GM23338 (cell line): ENCODE results near the gene PDXK. TPM values are rescaled to one million over a fixed set of nuclear protein-coding genes. Genes with fewer than 3 reads are reported as not detected.

Experiments used
- ATAC-seq: fragments of 200-7000 bp; cut with Tn5 transposase; 3 replicates; pipeline ENCODE4 v1.9.1; 2020
- DNase-seq: peaks from one replicate; pipeline ENCODE4 v3.0.0-alpha.2; 2015; ENCODE audit warnings: low spot score
- H2AFZ ChIP-seq: fragments of 200-600 bp; sonication (generic); 2 replicates; pipeline ENCODE4 v1.8.0; 2016; ENCODE audit warnings: antibody characterized with exemption, mild to moderate bottlenecking, moderate library complexity
- H3F3A ChIP-seq: fragments of 200-600 bp; sonication (generic); replicated peaks from 2 replicates; pipeline ENCODE4 v1.8.0; 2017; ENCODE audit warnings: antibody characterized with exemption, mixed run types, low read depth
- H3K27ac ChIP-seq: fragments of 200-600 bp; sonication (generic); 2 replicates; pipeline ENCODE4 v1.6.1; 2016; ENCODE audit warnings: low read depth
- H3K27me3 ChIP-seq: fragments of 200-600 bp; sonication (generic); 2 replicates; pipeline ENCODE4 v1.8.0; 2016; ENCODE audit warnings: mild to moderate bottlenecking, mixed run types, moderate library complexity; ENCODE audit not compliant: insufficient read depth
- H3K36me3 ChIP-seq: fragments of 200-600 bp; sonication (generic); 2 replicates; pipeline ENCODE4 v1.8.0; 2016; ENCODE audit warnings: mild to moderate bottlenecking; ENCODE audit not compliant: insufficient read depth
- H3K4me1 ChIP-seq: fragments of 200-600 bp; sonication (generic); 2 replicates; pipeline ENCODE4 v1.8.0; 2016; ENCODE audit warnings: mild to moderate bottlenecking, moderate library complexity; ENCODE audit not compliant: insufficient read depth
- H3K4me2 ChIP-seq: fragments of 200-600 bp; sonication (generic); 2 replicates; pipeline ENCODE4 v1.7.1; 2017; ENCODE audit warnings: mixed run types
- H3K4me3 ChIP-seq: fragments of 200-600 bp; sonication (generic); 2 replicates; pipeline ENCODE4 v1.6.1; 2016; ENCODE audit warnings: mixed run types
- H3K79me2 ChIP-seq: fragments of 200-600 bp; sonication (generic); replicated peaks from 2 replicates; pipeline ENCODE4 v1.8.0; 2017; ENCODE audit warnings: mild to moderate bottlenecking; ENCODE audit not compliant: insufficient read depth
- H3K9me2 ChIP-seq: fragments of 200-600 bp; sonication (generic); 2 replicates; pipeline ENCODE4 v1.8.0; 2017; ENCODE audit not compliant: insufficient read depth
- H4K20me1 ChIP-seq: fragments of 200-600 bp; sonication (generic); replicated peaks from 2 replicates; pipeline ENCODE4 v1.8.0; 2017; ENCODE audit warnings: mild to moderate bottlenecking; ENCODE audit not compliant: insufficient read depth
- H3K27ac Mint-ChIP-seq: 2 replicates; pipeline ENCODE4 v1.8.0; 2020; ENCODE audit warnings: inconsistent platforms, mild to moderate bottlenecking, moderate library complexity, mixed read lengths
- H3K27me3 Mint-ChIP-seq: 3 replicates; pipeline ENCODE4 v1.8.0; 2022; ENCODE audit warnings: low read depth, mild to moderate bottlenecking, moderate library complexity, mixed read lengths, inconsistent platforms; ENCODE audit not compliant: insufficient read depth, poor library complexity
- H3K36me3 Mint-ChIP-seq: 3 replicates; pipeline ENCODE4 v1.8.0; 2021; ENCODE audit warnings: low read depth, mild to moderate bottlenecking, inconsistent platforms, moderate library complexity, mixed read lengths
- H3K4me1 Mint-ChIP-seq: 3 replicates; pipeline ENCODE4 v1.8.0; 2020; ENCODE audit warnings: mild to moderate bottlenecking, inconsistent platforms, mixed read lengths
- H3K4me3 Mint-ChIP-seq: 3 replicates; pipeline ENCODE4 v1.8.0; 2021; ENCODE audit warnings: moderate library complexity, mild to moderate bottlenecking, inconsistent platforms, mixed read lengths
- H3K9me3 Mint-ChIP-seq: 3 replicates; pipeline ENCODE4 v1.8.0; 2020; ENCODE audit warnings: moderate library complexity, mild to moderate bottlenecking, inconsistent platforms, mixed read lengths
- CREB1 ChIP-seq: fragments of 250-450 bp; sonication (Bioruptor Pico); IDR thresholded peaks from 2 replicates; pipeline ENCODE4 v1.5.0; 2020; ENCODE audit warnings: low read depth, mild to moderate bottlenecking, moderate library complexity
- ETS1 ChIP-seq: IDR thresholded peaks from 2 replicates; pipeline ENCODE4 v1.6.1; 2016; ENCODE audit warnings: antibody characterized with exemption
- EZH2 ChIP-seq: fragments of 200-600 bp; sonication (generic); IDR thresholded peaks from one replicate; pipeline ENCODE4 v1.8.0; 2017; ENCODE audit warnings: antibody characterized with exemption, mild to moderate bottlenecking, low read depth; ENCODE audit not compliant: unreplicated experiment
- EZH2phosphoT487 ChIP-seq: fragments of 200-600 bp; sonication (generic); IDR thresholded peaks from one replicate; pipeline ENCODE4 v1.8.1; 2018; ENCODE audit warnings: antibody characterized with exemption; ENCODE audit not compliant: unreplicated experiment
- JUNB ChIP-seq: IDR thresholded peaks from one replicate; pipeline ENCODE4 v1.6.1; 2016; ENCODE audit warnings: antibody characterized with exemption; ENCODE audit not compliant: unreplicated experiment
- NANOG ChIP-seq: IDR thresholded peaks from 2 replicates; pipeline ENCODE4 v1.6.1; 2016; ENCODE audit warnings: antibody characterized with exemption, borderline replicate concordance
- POLR2AphosphoS5 ChIP-seq: IDR thresholded peaks from 2 replicates; pipeline ENCODE4 v1.6.1; 2016; ENCODE audit warnings: antibody characterized with exemption, low read depth
- REST ChIP-seq: IDR thresholded peaks from one replicate; pipeline ENCODE4 v1.6.1; 2018; ENCODE audit warnings: antibody characterized with exemption; ENCODE audit not compliant: unreplicated experiment
- STAT1 ChIP-seq: IDR thresholded peaks from one replicate; pipeline ENCODE4 v1.6.1; 2016; ENCODE audit warnings: antibody characterized with exemption; ENCODE audit not compliant: unreplicated experiment
- ZNF114 ChIP-seq: fragments of 250-450 bp; sonication (Bioruptor Pico); IDR thresholded peaks from 2 replicates; pipeline ENCODE4 v1.5.0; 2020; ENCODE audit warnings: mild to moderate bottlenecking, moderate library complexity
- ZNF331 ChIP-seq: fragments of 250-450 bp; sonication (Bioruptor Pico); IDR thresholded peaks from 2 replicates; pipeline ENCODE4 v1.5.0; 2020; ENCODE audit warnings: low read depth, mild to moderate bottlenecking, moderate library complexity
- ZNF462 ChIP-seq: fragments of 250-450 bp; sonication (Bioruptor Pico); IDR thresholded peaks from 2 replicates; pipeline ENCODE4 v1.5.0; 2020; ENCODE audit warnings: mild to moderate bottlenecking, moderate library complexity
- polyA plus RNA-seq: library from polyadenylated mRNA; unstranded; fragments of >200 nt; fragmentation: Nextera tagmentation; extraction: Ambion mirVana; gene quantifications from 2 replicates; pipeline ENCODE4 v1.2.1, GENCODE V29; 2016
- total RNA-seq: library from RNA; depleted of rRNA; stranded (reverse); fragments of >200 nt; shearing (Covaris generic); gene quantifications from 2 replicates; pipeline ENCODE4 v1.2.3, GENCODE V29; 2014
- TF ChIP-seq, protein P1 (sequence below), 2 experiments: fragments of 200-600 bp in 1 of 2; sonication (generic) in 1 of 2; conservative IDR thresholded peaks; 2 replicates each; pipeline versions ENCODE4 v1.5.1 to v1.6.1; 2016 to 2017; ENCODE audit warnings: antibody characterized with exemption in 2 of 2, low read depth in 2 of 2, mild to moderate bottlenecking in 2 of 2, moderate library complexity in 1 of 2

Gene PDXK
- total and polyA plus RNA-seq, 2 experiments from 2014 or later = 53.2 to 66.3 TPM

DNA sequence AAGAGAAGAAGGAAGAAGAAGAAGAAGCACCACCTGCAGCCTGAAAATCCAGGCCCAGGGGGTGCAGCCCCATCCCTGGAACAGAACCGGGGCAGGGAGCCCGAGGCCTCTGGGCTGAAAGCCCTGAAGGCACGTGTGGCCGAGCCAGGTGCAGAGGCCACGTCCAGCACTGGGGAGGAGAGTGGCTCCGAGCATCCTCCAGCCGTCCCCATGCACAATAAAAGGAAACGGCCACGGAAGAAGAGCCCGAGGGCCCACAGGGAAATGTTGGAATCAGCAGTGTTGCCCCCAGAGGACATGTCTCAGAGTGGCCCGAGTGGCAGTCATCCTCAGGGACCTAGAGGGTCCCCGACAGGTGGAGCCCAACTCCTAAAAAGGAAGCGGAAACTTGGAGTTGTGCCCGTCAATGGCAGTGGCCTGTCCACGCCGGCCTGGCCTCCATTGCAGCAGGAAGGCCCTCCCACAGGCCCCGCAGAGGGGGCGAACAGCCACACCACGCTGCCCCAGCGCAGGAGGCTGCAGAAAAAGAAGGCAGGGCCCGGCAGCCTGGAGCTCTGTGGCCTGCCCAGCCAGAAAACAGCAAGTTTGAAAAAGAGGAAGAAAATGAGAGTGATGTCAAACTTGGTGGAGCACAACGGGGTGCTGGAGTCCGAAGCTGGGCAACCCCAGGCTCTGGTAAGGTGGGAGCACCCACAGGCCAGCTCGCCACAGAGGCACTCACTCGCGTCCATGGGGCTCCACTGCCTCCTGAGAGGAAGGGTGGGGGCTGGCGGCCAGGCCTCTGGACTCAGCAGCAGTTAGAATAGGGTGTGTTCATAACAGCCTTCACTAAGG, 31.1 kb upstream of the PDXK start:
- TF ChIP-seq EZH2 (no peak), EZH2phosphoT487 (no peak), STAT1 (no peak), ZNF114 (CRISPR knock-in tag) (no peak), REST (no peak), ZNF462 (no peak), NANOG (no peak), POLR2AphosphoS5 (no peak), CREB1 (CRISPR knock-in tag) (no peak), ZNF331 (CRISPR knock-in tag) (no peak), ETS1 (no peak), JUNB (no peak)
- TF ChIP-seq, protein P1, sequence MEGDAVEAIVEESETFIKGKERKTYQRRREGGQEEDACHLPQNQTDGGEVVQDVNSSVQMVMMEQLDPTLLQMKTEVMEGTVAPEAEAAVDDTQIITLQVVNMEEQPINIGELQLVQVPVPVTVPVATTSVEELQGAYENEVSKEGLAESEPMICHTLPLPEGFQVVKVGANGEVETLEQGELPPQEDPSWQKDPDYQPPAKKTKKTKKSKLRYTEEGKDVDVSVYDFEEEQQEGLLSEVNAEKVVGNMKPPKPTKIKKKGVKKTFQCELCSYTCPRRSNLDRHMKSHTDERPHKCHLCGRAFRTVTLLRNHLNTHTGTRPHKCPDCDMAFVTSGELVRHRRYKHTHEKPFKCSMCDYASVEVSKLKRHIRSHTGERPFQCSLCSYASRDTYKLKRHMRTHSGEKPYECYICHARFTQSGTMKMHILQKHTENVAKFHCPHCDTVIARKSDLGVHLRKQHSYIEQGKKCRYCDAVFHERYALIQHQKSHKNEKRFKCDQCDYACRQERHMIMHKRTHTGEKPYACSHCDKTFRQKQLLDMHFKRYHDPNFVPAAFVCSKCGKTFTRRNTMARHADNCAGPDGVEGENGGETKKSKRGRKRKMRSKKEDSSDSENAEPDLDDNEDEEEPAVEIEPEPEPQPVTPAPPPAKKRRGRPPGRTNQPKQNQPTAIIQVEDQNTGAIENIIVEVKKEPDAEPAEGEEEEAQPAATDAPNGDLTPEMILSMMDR (conservative IDR thresholded peaks at IDR 0.05; ENCODE audit: low read depth in 2 of 2) = no peak
- no peaks in the 10 kb centered on the region for H3K27me3 Mint-ChIP-seq
- no peaks in the 10 kb centered on the region for H3F3A ChIP-seq
- no peaks in the 10 kb centered on the region for H3K4me1 Mint-ChIP-seq
- H3K9me2 ChIP-seq = no peaks in the 10 kb centered on the region
- H3K36me3 ChIP-seq = peaks cover 34% of the 10 kb centered on the region
- H3K9me3 Mint-ChIP-seq = no peaks in the 10 kb centered on the region
- no peak overlapping the region for H3K4me2 ChIP-seq
- ATAC-seq (no peak), DNase-seq (no peak)
- no peak overlapping the region; the same call in 1 of the 2 replicates for H3K27ac Mint-ChIP-seq
- H3K27me3 ChIP-seq = no peaks in the 10 kb centered on the region
- H3K79me2 ChIP-seq = no peaks in the 10 kb centered on the region
- no peak overlapping the region for H3K4me3 Mint-ChIP-seq
- H3K4me1 ChIP-seq = no peaks in the 10 kb centered on the region
- no peak overlapping the region for H3K4me3 ChIP-seq
- H3K36me3 Mint-ChIP-seq = peaks cover 96% of the 10 kb centered on the region
- H3K27ac ChIP-seq = no peak overlapping the region
- H4K20me1 ChIP-seq = peaks cover 13% of the 10 kb centered on the region; the same call in 1 of the 2 replicates
- no peak overlapping the region for H2AFZ ChIP-seq
